Hindlimb muscle (tissue), 1 donor: ENCODE data around the gene RPL22. TPM values are rescaled to one million over a fixed set of nuclear protein-coding genes. Genes with fewer than 3 reads are reported as not detected.

ENCODE experiments used
- DNase-seq: peaks from one replicate; pipeline ENCODE4 v3.0.0-alpha.2; 2013
- polyA plus RNA-seq: library from polyadenylated mRNA; unstranded; fragments of 120-200 nt; gene quantifications from one replicate; pipeline ENCODE4 v1.2.1, GENCODE V29; 2013; ENCODE audit not compliant: insufficient read length

RPL22 gene
- polyA plus RNA-seq, 1 donor = 572 TPM

GRCh38 chr1:6171548-6172124 lies 27.8 kb downstream of the RPL22 start:
- DNase-seq = no peak

GRCh38 chr1:6170742-6171201 lies 28.6 kb downstream of the RPL22 start:
- DNase-seq = no peak

- no peak for DNase-seq
Measured at GRCh38 chr1:6170116-6170741, 29.2 kb downstream of the RPL22 start.

- no peak for DNase-seq
Measured at GRCh38 chr1:6168947-6169586, 30.3 kb downstream of the RPL22 start.

GRCh38 chr1:6167391-6168303 lies 31.7 kb downstream of the RPL22 start:
- no peak for DNase-seq

- DNase-seq = no peak
Measured at GRCh38 chr1:6166655-6167390, 32.6 kb downstream of the RPL22 start.

- DNase-seq = no peak
Measured at GRCh38 chr1:6166221-6166620, 33.2 kb downstream of the RPL22 start.

GRCh38 chr1:6165441-6165985 lies 33.9 kb downstream of the RPL22 start:
- DNase-seq = no peak

- no peak for DNase-seq
Measured at GRCh38 chr1:6165027-6165426, 34.4 kb downstream of the RPL22 start.

GRCh38 chr1:6163973-6164617 lies 35.3 kb downstream of the RPL22 start:
- DNase-seq = no peak

GRCh38 chr1:6163191-6163972 lies 36.0 kb downstream of the RPL22 start:
- no peak for DNase-seq

GRCh38 chr1:6162773-6163172 lies 36.6 kb downstream of the RPL22 start:
- DNase-seq = no peak

- DNase-seq = no peak
Measured at GRCh38 chr1:6162341-6162740, 37.1 kb downstream of the RPL22 start.

GRCh38 chr1:6158181-6158580 lies 41.2 kb downstream of the RPL22 start:
- DNase-seq = no peak

GRCh38 chr1:6157528-6158174 lies 41.7 kb downstream of the RPL22 start:
- DNase-seq = no peak

- no peak for DNase-seq
Measured at GRCh38 chr1:6157132-6157527, 42.3 kb downstream of the RPL22 start.

GRCh38 chr1:6154525-6155319 lies 44.7 kb downstream of the RPL22 start:
- no peak for DNase-seq

- no peak for DNase-seq
Measured at GRCh38 chr1:6152882-6153281, 46.5 kb downstream of the RPL22 start.

GRCh38 chr1:6152181-6152580 lies 47.2 kb downstream of the RPL22 start:
- no peak for DNase-seq
